Activated B cell treated with CpG ODN at 0.5 μM for 24 hours (primary cell): ENCODE measurements around the gene MRI1. TPM values are rescaled to one million over a fixed set of nuclear protein-coding genes. Genes with fewer than 3 reads are reported as not detected.

Experiments used
- ATAC-seq: fragments of 200-7000 bp; cut with Tn5 transposase; one replicate; pipeline ENCODE4 v1.10.0; 2021; ENCODE audit warnings: low read depth, mild to moderate bottlenecking, moderate library complexity
- CTCF ChIA-PET: fragments of 350-600 bp; sonication (Branson Sonifier 250); formaldehyde crosslinking; loops from one replicate; lab custom pipeline; 2021; ENCODE audit warnings: antibody characterized with exemption; lab: Charles Lee
- POLR2A ChIA-PET: fragments of 350-600 bp; sonication (Branson Sonifier 250); formaldehyde crosslinking; loops from one replicate; lab custom pipeline; 2021; ENCODE audit warnings: antibody characterized with exemption; lab: Charles Lee
- DNase-seq: peaks from one replicate; pipeline ENCODE4 v3.0.0; 2022
- H3K27ac Mint-ChIP-seq: one replicate; pipeline ENCODE4 v1.8.0; 2020; ENCODE audit warnings: mixed read lengths
- H3K27me3 Mint-ChIP-seq: one replicate; pipeline ENCODE4 v1.8.0; 2021; ENCODE audit warnings: mixed read lengths
- H3K36me3 Mint-ChIP-seq: one replicate; pipeline ENCODE4 v1.8.0; 2021; ENCODE audit warnings: low read depth, mixed read lengths
- H3K4me1 Mint-ChIP-seq: one replicate; pipeline ENCODE4 v1.8.0; 2021; ENCODE audit warnings: mixed read lengths
- H3K4me3 Mint-ChIP-seq: one replicate; pipeline ENCODE4 v1.8.0; 2020; ENCODE audit warnings: mild to moderate bottlenecking, mixed read lengths
- H3K9me3 Mint-ChIP-seq: one replicate; pipeline ENCODE4 v1.8.0; 2020; ENCODE audit warnings: mixed read lengths
- intact Hi-C: fragments of 100-400 bp; cut with micrococcal nuclease; formaldehyde crosslinking; loops from one replicate; pipeline ENCODE4 v1.15.1; 2024
- total RNA-seq: library from RNA; stranded (reverse); gene quantifications from 2 replicates; pipeline ENCODE4 v1.2.3, GENCODE V29; 2022
- TF ChIP-seq, protein P1 (sequence below): fragments of 200-600 bp; IDR thresholded peaks from one replicate; pipeline ENCODE4 v1.8.0; 2022; ENCODE audit warnings: antibody characterized with exemption, mild to moderate bottlenecking

The MRI1 gene
- total RNA-seq, 1 donor from 2014 or later = 37.5 TPM

- no peak overlapping the region for H3K4me3 Mint-ChIP-seq
- ChIA-PET CTCF (no interaction called here), POLR2A (no interaction called here)
- no peaks in the 10 kb centered on the region for H3K4me1 Mint-ChIP-seq
- DNase-seq (no peak), ATAC-seq (no peak)
- H3K9me3 Mint-ChIP-seq = no peaks in the 10 kb centered on the region
- H3K27ac Mint-ChIP-seq = no peak overlapping the region
- H3K27me3 Mint-ChIP-seq = no peaks in the 10 kb centered on the region
- peaks cover 65% of the 10 kb centered on the region for H3K36me3 Mint-ChIP-seq
- intact Hi-C loops = no loop called here
- TF ChIP-seq, protein P1, sequence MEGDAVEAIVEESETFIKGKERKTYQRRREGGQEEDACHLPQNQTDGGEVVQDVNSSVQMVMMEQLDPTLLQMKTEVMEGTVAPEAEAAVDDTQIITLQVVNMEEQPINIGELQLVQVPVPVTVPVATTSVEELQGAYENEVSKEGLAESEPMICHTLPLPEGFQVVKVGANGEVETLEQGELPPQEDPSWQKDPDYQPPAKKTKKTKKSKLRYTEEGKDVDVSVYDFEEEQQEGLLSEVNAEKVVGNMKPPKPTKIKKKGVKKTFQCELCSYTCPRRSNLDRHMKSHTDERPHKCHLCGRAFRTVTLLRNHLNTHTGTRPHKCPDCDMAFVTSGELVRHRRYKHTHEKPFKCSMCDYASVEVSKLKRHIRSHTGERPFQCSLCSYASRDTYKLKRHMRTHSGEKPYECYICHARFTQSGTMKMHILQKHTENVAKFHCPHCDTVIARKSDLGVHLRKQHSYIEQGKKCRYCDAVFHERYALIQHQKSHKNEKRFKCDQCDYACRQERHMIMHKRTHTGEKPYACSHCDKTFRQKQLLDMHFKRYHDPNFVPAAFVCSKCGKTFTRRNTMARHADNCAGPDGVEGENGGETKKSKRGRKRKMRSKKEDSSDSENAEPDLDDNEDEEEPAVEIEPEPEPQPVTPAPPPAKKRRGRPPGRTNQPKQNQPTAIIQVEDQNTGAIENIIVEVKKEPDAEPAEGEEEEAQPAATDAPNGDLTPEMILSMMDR = no peak
Observed at GRCh38 chr19:13757805-13758772, 6.2 kb upstream of the MRI1 start.

- peaks cover 4% of the 10 kb centered on the region for H3K4me1 Mint-ChIP-seq
- TF ChIP-seq, protein P1 = no peak
- ATAC-seq = no peak
- intact Hi-C loops = no loop called here
- H3K36me3 Mint-ChIP-seq = peaks cover 61% of the 10 kb centered on the region
- no peak for DNase-seq
- H3K27ac Mint-ChIP-seq = no peak overlapping the region
- no peaks in the 10 kb centered on the region for H3K27me3 Mint-ChIP-seq
- POLR2A ChIA-PET = no interaction called here
- no peak overlapping the region for H3K4me3 Mint-ChIP-seq
- H3K9me3 Mint-ChIP-seq = no peaks in the 10 kb centered on the region
- CTCF ChIA-PET = no interaction called here
Observed at GRCh38 chr19:13758795-13759194, 5.5 kb upstream of the MRI1 start.

- Mint-ChIP-seq H3K27me3 (no peaks in the 10 kb centered on the region), H3K9me3 (no peaks in the 10 kb centered on the region), H3K4me3 (no peak overlapping the region), H3K27ac (no peak overlapping the region), H3K4me1 (peaks cover 16% of the 10 kb centered on the region), H3K36me3 (peaks cover 50% of the 10 kb centered on the region)
- DNase-seq (no peak), ATAC-seq (no peak)
- TF ChIP-seq, protein P1 = no peak
- ChIA-PET POLR2A (interaction anchor here (0.7 to 0.8 kb wide), 2 partner anchors 13 to 32 kb away, joined by 3 to 5 read pairs; a partner anchor contains a TSS), CTCF (interaction anchor here (1.2 kb wide), 1 partner anchor 10 kb away, joined by 3 read pairs; no protein-coding TSS in a partner anchor)
- intact Hi-C loops = no loop called here
Observed at GRCh38 chr19:13761423-13761822, 2.9 kb upstream of the MRI1 start.

- ATAC-seq = no peak
- CTCF ChIA-PET = interaction anchor here (1.2 kb wide), 1 partner anchor 11 kb away, joined by 3 read pairs; no protein-coding TSS in a partner anchor
- TF ChIP-seq, protein P1 = no peak
- DNase-seq = no peak
- no peaks in the 10 kb centered on the region for H3K27me3 Mint-ChIP-seq
- H3K4me1 Mint-ChIP-seq = peaks cover 16% of the 10 kb centered on the region
- intact Hi-C loops = no loop called here
- peaks cover 37% of the 10 kb centered on the region for H3K36me3 Mint-ChIP-seq
- POLR2A ChIA-PET = interaction anchor here (1.0 to 3.2 kb wide), 3 partner anchors 12 to 619 kb away, joined by 3 to 19 read pairs (median 14); partner anchors contain the start of genes ADGRE5 and C19orf53
- no peaks in the 10 kb centered on the region for H3K9me3 Mint-ChIP-seq
- no peak overlapping the region for H3K27ac Mint-ChIP-seq
- no peak overlapping the region for H3K4me3 Mint-ChIP-seq
Observed at GRCh38 chr19:13762635-13763235, 1.6 kb upstream of the MRI1 start.

DNA sequence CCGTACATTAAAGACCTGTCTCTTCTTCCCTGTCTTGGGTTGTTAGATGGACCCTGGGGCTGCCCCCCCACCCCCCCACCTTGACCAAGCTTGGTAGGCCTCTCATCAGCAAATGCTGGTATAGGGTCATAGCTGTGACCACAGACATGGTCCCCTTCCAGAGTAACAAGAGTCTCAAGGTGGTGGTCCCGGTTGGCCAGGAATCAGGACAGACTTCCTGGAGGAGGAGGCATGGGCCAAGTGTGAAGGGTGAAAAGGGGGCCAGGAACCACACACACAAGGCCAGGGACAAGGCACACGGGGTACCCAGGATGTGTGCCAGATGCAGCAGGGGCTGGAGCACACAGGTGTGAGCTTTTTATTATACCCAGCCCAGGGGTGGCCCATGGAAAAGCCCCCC, 1.1 kb upstream of the MRI1 start:
- intact Hi-C loops = no loop called here
- Mint-ChIP-seq H3K4me1 (peaks cover 16% of the 10 kb centered on the region), H3K4me3 (peak overlapping the region; percentile 74), H3K27ac (no peak overlapping the region), H3K36me3 (peaks cover 35% of the 10 kb centered on the region), H3K9me3 (no peaks in the 10 kb centered on the region), H3K27me3 (no peaks in the 10 kb centered on the region)
- CTCF ChIA-PET = no interaction called here
- TF ChIP-seq, protein P1 = no peak
- DNase-seq (no peak), ATAC-seq (no peak)
- POLR2A ChIA-PET = interaction anchor here (0.6 to 3.2 kb wide), 4 partner anchors 11 to 619 kb away, joined by 3 to 19 read pairs (median 8); partner anchors contain the start of genes ADGRE5 and C19orf53
